ENCODE results near the gene LNX2.

Gene LNX2

GRCh38 chr13:27524981-27525975 is 95.1 kb downstream of the LNX2 start:
- TF ChIP-seq CTCF (IDR thresholded peaks at IDR 0.05), result no peak
- no peaks in the 10 kb centered on the region for H3K79me2 ChIP-seq

GRCh38 chr13:27523346-27524073 is 96.8 kb downstream of the LNX2 start:
- Histone ChIP-seq H3K9ac (no peak overlapping the region), H3K4me1 (no peaks in the 10 kb centered on the region), H3K27me3 (ENCODE audit: control insufficient read depth, insufficient read depth, low read length) (no peaks in the 10 kb centered on the region), H3K79me2 (no peaks in the 10 kb centered on the region), H3K9me3 (ENCODE audit: control insufficient read depth, low read length) (no peaks in the 10 kb centered on the region), H3K27ac (no peak overlapping the region), H3K4me2 (ENCODE audit: low read length) (no peak overlapping the region), H3K4me3 (ENCODE audit: low read depth, low read length) (no peak overlapping the region), H2AFZ (no peak overlapping the region), H3K36me3 (ENCODE audit: control insufficient read depth, insufficient read depth, low read length) (no peaks in the 10 kb centered on the region)
- TF ChIP-seq CTCF (IDR thresholded peaks at IDR 0.05), result no peak

More at GRCh38 chr13:27524981-27525975, 95.1 kb downstream of the LNX2 start:
- Histone ChIP-seq H2AFZ (no peak overlapping the region), H3K4me2 (ENCODE audit: low read length) (no peak overlapping the region), H3K27ac (no peak overlapping the region), H3K9ac (no peak overlapping the region), H3K36me3 (ENCODE audit: control insufficient read depth, insufficient read depth, low read length) (no peaks in the 10 kb centered on the region), H3K4me3 (ENCODE audit: low read depth, low read length) (no peak overlapping the region), H3K9me3 (ENCODE audit: control insufficient read depth, low read length) (no peaks in the 10 kb centered on the region), H3K27me3 (ENCODE audit: control insufficient read depth, insufficient read depth, low read length) (no peaks in the 10 kb centered on the region), H3K4me1 (no peaks in the 10 kb centered on the region)

GRCh38 chr13:27522847-27523246 is 97.5 kb downstream of the LNX2 start:
- H3K27me3 ChIP-seq (ENCODE audit: control insufficient read depth, insufficient read depth, low read length), result no peaks in the 10 kb centered on the region
- no peak overlapping the region for H3K27ac ChIP-seq
- no peak overlapping the region for H2AFZ ChIP-seq
- H3K79me2 ChIP-seq, result no peaks in the 10 kb centered on the region
- H3K4me3 ChIP-seq (ENCODE audit: low read depth, low read length), result no peak overlapping the region
- no peaks in the 10 kb centered on the region for H3K36me3 ChIP-seq (ENCODE audit: control insufficient read depth, insufficient read depth, low read length)
- no peaks in the 10 kb centered on the region for H3K4me1 ChIP-seq
- H3K9me3 ChIP-seq (ENCODE audit: control insufficient read depth, low read length), result no peaks in the 10 kb centered on the region
- no peak overlapping the region for H3K4me2 ChIP-seq (ENCODE audit: low read length)
- TF ChIP-seq CTCF (IDR thresholded peaks at IDR 0.05), result no peak
- H3K9ac ChIP-seq, result no peak overlapping the region

GRCh38 chr13:27516103-27516502 is 104.2 kb downstream of the LNX2 start:
- H2AFZ ChIP-seq, result no peak overlapping the region
- H3K9me3 ChIP-seq (ENCODE audit: control insufficient read depth, low read length), result no peaks in the 10 kb centered on the region
- TF ChIP-seq CTCF (IDR thresholded peaks at IDR 0.05), result no peak

More at GRCh38 chr13:27516103-27516502, 104.2 kb downstream of the LNX2 start:
- Histone ChIP-seq H3K4me1 (no peaks in the 10 kb centered on the region), H3K4me3 (ENCODE audit: low read depth, low read length) (no peak overlapping the region), H3K4me2 (ENCODE audit: low read length) (no peak overlapping the region), H3K27me3 (ENCODE audit: control insufficient read depth, insufficient read depth, low read length) (no peaks in the 10 kb centered on the region), H3K27ac (no peak overlapping the region), H3K79me2 (no peaks in the 10 kb centered on the region), H3K36me3 (ENCODE audit: control insufficient read depth, insufficient read depth, low read length) (no peaks in the 10 kb centered on the region), H3K9ac (no peak overlapping the region)
